ENCODE data around the gene BRINP1.

BRINP1 gene

DNA sequence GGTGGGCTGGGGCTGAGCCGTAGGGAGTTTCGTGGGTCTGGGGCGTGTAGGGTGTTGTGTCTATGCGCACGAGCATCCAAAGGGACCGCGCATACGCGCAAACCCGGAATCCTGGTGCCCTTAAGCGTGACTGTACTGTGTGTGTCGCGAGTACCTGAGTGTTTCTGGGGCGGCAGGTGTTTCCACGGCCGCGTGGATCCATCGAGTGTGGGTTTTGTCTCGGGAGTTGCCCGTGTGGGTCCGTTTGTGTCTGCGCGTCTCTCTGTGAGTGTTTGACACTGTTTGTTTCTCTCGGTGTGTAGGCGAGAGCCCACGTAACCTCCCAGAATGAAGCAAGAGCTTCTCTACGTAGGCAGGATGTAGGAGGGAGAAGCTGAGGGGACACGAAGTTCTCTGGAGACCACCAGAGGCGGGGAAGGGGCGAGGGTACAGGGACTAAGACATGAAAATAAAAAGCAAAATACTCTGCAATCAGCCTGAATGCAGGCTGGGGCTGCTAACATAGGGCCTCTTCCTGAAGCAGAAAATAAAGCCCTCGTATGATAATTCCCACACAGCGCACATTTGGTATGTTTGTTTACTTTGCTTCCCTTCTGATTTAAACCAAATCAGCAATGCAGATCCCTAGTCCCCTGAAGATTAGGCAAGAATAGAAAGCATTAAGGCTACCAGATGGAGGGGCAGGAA is 588 bp upstream of the BRINP1 start:
- H3K4me3 ChIP-seq (ENCODE audit: low read depth in 1 of 2, low read length in 2 of 2): no peak overlapping the region
- H3K4me1 ChIP-seq (ENCODE audit: insufficient read depth, low read length): no peaks in the 10 kb centered on the region
- H3K27me3 ChIP-seq (ENCODE audit: control insufficient read depth in 1 of 2, insufficient read depth in 2 of 2, low read length in 2 of 2): peaks cover 24 to 36% of the 10 kb centered on the region in 2 donors
- no peaks in the 10 kb centered on the region for H3K9me3 ChIP-seq (ENCODE audit: low read length)
- no peaks in the 10 kb centered on the region for H3K36me3 ChIP-seq (ENCODE audit: insufficient read depth, low read length)
- no peak overlapping the region for H3K27ac ChIP-seq (ENCODE audit: low read depth, low read length)
- H3K9ac ChIP-seq (ENCODE audit: low read length): no peak overlapping the region

DNA sequence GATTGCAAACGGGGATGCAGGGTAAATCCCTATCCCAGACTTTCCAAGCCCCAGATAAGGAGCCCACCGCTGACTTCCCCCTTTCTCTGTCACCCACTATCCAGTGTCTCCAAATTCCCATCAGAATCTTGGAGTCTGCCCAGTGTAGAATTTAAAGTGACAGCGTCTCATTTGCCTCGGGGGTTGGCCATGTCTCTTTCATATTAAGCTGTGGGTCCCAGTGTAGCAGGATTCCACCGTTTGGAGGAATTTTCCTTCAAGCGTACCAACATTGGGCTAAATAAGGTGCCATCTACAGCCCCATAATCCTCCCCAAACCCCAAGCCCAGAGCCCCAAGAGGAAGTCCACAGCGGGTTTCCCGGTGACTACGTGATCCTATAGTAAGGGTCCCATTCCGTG is 1.1 kb downstream of the BRINP1 start:
- H3K9me3 ChIP-seq (ENCODE audit: low read length): no peaks in the 10 kb centered on the region
- H3K4me3 ChIP-seq (ENCODE audit: low read depth in 1 of 2, low read length in 2 of 2): no peak overlapping the region
- H3K27me3 ChIP-seq (ENCODE audit: control insufficient read depth in 1 of 2, insufficient read depth in 2 of 2, low read length in 2 of 2): peaks cover 24 to 36% of the 10 kb centered on the region in 2 donors
- no peaks in the 10 kb centered on the region for H3K4me1 ChIP-seq (ENCODE audit: insufficient read depth, low read length)
- no peak overlapping the region for H3K27ac ChIP-seq (ENCODE audit: low read depth, low read length)
- no peaks in the 10 kb centered on the region for H3K36me3 ChIP-seq (ENCODE audit: insufficient read depth, low read length)
- H3K9ac ChIP-seq (ENCODE audit: low read length): no peak overlapping the region

DNA sequence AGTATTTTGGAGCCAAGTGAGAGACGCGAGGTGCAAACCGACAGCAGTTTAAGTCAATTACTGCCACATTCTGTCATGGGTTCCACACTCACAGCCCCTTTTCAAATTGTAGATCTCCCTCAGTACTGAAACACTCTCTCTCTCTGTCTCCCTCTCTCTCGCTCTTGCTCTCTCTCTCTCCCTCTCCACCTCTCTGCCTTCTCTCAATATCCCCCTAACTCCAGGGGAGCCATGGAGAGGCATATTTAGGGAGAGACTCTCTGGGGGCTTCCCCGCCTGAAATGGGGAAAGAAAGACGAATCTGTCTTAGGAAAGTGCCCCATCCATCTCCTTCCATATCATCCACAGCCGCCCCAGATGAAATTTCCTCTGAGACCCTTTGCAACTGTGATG is 1.6 kb downstream of the BRINP1 start:
- H3K9ac ChIP-seq (ENCODE audit: low read length): no peak overlapping the region
- H3K36me3 ChIP-seq (ENCODE audit: insufficient read depth, low read length): no peaks in the 10 kb centered on the region
- no peak overlapping the region for H3K4me3 ChIP-seq (ENCODE audit: low read depth in 1 of 2, low read length in 2 of 2)
- no peak overlapping the region for H3K27ac ChIP-seq (ENCODE audit: low read depth, low read length)
- no peaks in the 10 kb centered on the region for H3K4me1 ChIP-seq (ENCODE audit: insufficient read depth, low read length)
- H3K9me3 ChIP-seq (ENCODE audit: low read length): no peaks in the 10 kb centered on the region
- H3K27me3 ChIP-seq (ENCODE audit: control insufficient read depth in 1 of 2, insufficient read depth in 2 of 2, low read length in 2 of 2): peaks cover 24 to 36% of the 10 kb centered on the region in 2 donors

DNA sequence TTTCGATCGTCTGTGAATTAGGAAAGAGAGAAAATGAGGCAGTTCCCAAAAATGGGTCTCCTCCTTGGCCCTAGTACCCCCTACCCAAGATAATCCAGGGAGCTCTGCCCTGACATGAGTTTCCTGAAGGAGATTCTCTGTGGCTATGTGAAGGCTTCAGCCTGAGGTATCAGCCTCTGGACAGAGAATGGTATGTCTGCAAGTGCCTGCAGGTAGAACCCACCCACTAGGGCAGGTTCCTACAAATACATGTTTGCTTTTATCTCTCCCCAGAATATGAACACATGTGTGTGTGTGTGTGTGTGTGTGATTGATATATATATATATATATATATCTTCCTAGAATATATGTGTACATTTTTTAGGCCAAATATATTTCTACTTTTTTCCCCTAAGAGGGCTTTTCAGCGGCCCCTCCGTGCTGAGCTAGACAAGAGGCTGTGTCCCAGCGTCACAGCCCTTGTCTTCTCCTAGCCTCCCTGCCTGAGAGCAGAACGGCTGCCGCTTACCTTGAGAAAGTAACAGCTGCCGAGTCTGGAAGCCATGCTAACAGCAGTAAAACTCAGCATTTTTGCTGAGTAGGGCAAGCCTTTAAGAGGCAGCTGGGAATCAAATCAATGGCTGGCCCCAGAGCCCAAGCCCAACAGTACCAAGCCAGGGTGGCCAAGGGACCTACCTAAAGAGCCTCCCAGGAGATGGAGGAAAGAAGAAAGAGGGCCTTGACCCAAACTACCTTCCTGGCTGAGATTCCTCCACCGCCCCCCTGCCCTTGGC is 2.1 kb downstream of the BRINP1 start:
- Histone ChIP-seq H3K4me1 (ENCODE audit: insufficient read depth, low read length) (no peaks in the 10 kb centered on the region), H3K36me3 (ENCODE audit: insufficient read depth, low read length) (no peaks in the 10 kb centered on the region), H3K9me3 (ENCODE audit: low read length) (no peaks in the 10 kb centered on the region), H3K9ac (ENCODE audit: low read length) (no peak overlapping the region), H3K27ac (ENCODE audit: low read depth, low read length) (no peak overlapping the region), H3K4me3 (ENCODE audit: low read depth in 1 of 2, low read length in 2 of 2) (no peak overlapping the region), H3K27me3 (ENCODE audit: control insufficient read depth in 1 of 2, insufficient read depth in 2 of 2, low read length in 2 of 2) (peaks cover 24 to 36% of the 10 kb centered on the region in 2 donors)

DNA sequence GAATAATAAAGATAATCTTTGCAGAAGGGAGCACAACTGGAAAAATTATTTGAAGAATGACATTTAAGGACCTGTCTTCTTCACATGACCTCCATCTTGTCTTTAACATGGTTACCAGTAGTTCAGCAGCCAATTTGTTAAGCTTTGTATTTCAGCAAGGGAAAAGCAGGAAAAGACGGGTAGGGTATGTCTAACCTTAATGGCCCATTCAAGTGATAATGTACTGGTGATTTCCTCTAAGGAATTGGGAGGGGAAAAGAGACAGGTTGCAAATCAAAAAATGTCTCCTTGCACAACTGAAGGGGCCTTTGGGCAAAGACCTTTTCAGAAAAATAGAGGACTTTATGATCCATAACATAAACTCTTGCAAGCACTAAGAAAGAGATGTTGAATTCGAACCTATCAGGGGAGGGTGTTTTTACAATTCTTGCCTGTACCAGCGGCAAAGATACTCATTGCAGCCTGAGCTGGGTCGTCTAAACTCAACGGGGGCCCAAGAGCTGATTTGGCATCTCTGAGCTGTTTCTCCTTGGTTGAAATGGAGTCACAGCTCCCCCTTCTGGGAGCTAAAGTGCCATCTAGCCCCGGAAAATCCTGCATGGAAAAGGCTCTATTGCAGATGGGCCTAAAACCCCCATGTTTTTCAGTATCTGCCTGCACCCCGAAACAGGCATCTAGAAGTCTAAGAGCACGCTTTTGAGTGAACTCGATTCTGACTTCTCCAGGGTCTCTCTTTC is 3.8 kb downstream of the BRINP1 start:
- peaks cover 22 to 34% of the 10 kb centered on the region in 2 donors for H3K27me3 ChIP-seq (ENCODE audit: control insufficient read depth in 1 of 2, insufficient read depth in 2 of 2, low read length in 2 of 2)
- H3K9me3 ChIP-seq (ENCODE audit: low read length): no peaks in the 10 kb centered on the region
- H3K36me3 ChIP-seq (ENCODE audit: insufficient read depth, low read length): no peaks in the 10 kb centered on the region
- H3K9ac ChIP-seq (ENCODE audit: low read length): no peak overlapping the region
- H3K4me3 ChIP-seq (ENCODE audit: low read depth in 1 of 2, low read length in 2 of 2): no peak overlapping the region
- no peaks in the 10 kb centered on the region for H3K4me1 ChIP-seq (ENCODE audit: insufficient read depth, low read length)
- H3K27ac ChIP-seq (ENCODE audit: low read depth, low read length): no peak overlapping the region

DNA sequence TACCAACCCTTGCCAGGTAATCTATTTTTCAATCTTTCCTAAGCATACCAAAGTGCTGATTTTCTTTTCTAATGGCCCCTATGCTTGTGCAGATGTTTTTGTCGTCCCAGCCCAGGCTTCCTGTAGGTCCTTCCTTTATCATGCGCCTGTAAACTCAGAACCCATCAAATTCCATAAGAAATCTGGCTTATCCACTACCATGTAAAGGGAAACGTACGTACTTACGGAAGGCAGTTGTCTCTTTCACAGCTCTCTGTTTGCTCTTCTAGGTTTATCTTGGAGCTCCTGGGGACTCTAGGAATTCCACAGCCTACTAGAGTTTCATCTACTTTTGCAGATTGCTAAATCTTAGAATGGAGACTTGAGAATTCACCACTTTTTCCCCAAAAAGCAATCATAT is 9.0 kb downstream of the BRINP1 start:
- H3K27ac ChIP-seq (ENCODE audit: low read depth, low read length): no peak overlapping the region

DNA sequence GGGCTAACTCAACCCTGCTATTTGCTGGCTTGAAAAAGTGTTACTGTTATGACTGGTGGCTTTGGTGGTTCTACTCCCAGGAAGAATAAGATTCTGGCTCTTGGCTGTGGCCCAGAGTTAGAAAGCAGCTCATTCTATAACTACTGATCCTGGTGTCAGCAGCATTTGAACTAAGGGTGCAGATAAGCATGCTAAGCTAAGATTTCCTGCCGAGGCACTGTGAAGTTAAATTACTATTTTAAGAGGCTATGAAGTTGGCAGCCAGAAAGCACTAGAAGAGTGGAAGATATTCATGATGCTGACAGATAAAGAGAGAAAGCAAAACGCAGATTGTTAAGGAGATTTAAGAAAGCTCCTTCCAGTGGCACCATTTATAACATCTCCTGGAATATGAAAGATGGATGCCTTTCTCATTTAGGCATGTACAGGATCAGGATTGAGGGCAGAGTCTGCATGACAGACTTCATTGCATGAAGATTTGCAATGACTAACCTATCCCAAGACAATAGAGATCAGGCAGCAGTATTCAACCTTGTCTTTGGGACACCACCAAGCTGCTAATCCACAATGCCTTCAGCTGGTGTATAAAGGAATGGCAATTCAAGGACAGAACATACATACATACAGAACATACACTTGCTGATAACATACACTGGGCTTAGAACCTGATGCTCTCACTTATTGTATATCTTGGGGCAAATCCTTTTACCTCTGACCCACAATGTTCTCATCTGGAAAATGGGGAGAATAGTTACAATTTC is 11.7 kb downstream of the BRINP1 start:
- Histone ChIP-seq H3K9ac (ENCODE audit: low read length) (no peak overlapping the region), H3K36me3 (ENCODE audit: insufficient read depth, low read length) (no peaks in the 10 kb centered on the region), H3K4me1 (ENCODE audit: insufficient read depth, low read length) (no peaks in the 10 kb centered on the region), H3K9me3 (ENCODE audit: low read length) (no peaks in the 10 kb centered on the region), H3K27me3 (ENCODE audit: control insufficient read depth in 1 of 2, insufficient read depth in 2 of 2, low read length in 2 of 2) (no peaks in the 10 kb centered on the region), H3K4me3 (ENCODE audit: low read depth in 1 of 2, low read length in 2 of 2) (no peak overlapping the region), H3K27ac (ENCODE audit: low read depth, low read length) (no peak overlapping the region)

More for the DNA sequence above, 9.0 kb downstream of the BRINP1 start:
- Histone ChIP-seq H3K4me1 (ENCODE audit: insufficient read depth, low read length) (no peaks in the 10 kb centered on the region), H3K27me3 (ENCODE audit: control insufficient read depth in 1 of 2, insufficient read depth in 2 of 2, low read length in 2 of 2) (no peaks in the 10 kb centered on the region), H3K9me3 (ENCODE audit: low read length) (no peaks in the 10 kb centered on the region), H3K9ac (ENCODE audit: low read length) (no peak overlapping the region), H3K36me3 (ENCODE audit: insufficient read depth, low read length) (no peaks in the 10 kb centered on the region), H3K4me3 (ENCODE audit: low read depth in 1 of 2, low read length in 2 of 2) (no peak overlapping the region)

DNA sequence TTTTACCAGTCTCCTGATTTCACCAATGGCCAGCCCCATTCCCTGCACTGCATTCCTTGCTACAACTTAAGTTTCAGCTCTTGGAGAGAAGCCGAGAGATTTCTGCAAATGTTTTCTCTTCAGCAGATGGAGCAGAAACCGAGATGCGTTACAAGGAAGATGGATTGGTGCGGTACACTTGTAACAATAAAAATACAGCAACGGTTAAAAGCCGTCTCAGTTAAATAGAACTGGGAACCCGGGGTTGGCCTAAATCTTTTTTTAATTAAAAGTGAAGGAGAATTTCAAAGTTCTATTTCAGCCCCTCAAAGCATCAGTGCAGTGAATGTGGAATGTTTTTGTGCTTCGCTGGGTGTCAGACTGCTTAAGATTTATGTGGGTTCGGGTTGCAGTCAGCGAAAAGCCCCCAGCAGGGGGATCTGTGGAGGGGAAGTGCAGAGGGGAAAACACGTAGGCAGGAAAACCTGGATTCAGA is 19.8 kb downstream of the BRINP1 start:
- no peaks in the 10 kb centered on the region for H3K36me3 ChIP-seq (ENCODE audit: insufficient read depth, low read length)
- no peaks in the 10 kb centered on the region for H3K4me1 ChIP-seq (ENCODE audit: insufficient read depth, low read length)
- no peak overlapping the region for H3K4me3 ChIP-seq (ENCODE audit: low read depth in 1 of 2, low read length in 2 of 2)
- H3K9ac ChIP-seq (ENCODE audit: low read length): no peak overlapping the region
- no peaks in the 10 kb centered on the region for H3K27me3 ChIP-seq (ENCODE audit: control insufficient read depth in 1 of 2, insufficient read depth in 2 of 2, low read length in 2 of 2)
- no peaks in the 10 kb centered on the region for H3K9me3 ChIP-seq (ENCODE audit: low read length)
- H3K27ac ChIP-seq (ENCODE audit: low read depth, low read length): no peak overlapping the region

DNA sequence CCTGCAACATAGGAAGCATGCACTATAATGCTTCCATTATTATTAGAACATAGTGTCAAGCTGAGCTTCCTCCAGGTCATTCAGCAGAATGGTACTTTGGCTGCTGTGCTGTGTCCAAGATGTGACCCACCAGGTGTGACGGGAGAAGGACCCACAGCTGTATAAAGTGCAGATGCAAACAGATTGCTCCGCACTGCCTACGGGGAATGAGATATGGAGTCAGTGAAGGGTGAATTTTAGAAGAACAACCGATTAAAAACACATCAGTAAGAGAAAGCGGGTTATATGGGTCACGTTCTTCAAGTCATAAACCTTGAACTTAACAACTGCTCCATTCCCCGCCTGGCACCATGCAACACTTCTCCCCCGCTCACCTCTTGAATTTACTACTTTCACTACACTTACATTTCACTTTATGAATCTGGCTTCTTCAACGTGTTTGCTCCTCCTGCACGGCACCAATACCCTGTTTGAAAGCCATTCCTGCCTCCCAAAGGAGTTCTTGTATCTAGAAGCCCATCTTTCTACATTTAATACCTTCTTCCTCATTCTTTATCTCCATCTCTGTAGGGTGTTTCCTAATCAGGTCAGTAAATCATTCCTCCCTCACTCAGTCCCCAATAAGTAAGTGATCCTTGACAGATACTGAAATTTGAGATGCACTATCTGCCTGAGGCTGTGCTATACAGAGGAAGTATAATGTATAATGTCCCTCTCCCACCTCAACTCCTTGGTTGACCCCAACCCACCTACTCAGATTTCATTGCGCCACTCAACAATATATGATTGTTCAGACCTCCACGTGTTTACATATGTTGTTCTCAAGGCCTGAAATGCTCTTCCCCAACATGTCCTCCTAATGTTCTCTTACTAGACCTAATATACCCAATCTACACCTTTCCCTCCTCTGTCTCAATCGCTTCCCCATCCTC is 25.9 kb downstream of the BRINP1 start:
- Histone ChIP-seq H3K9me3 (ENCODE audit: low read length) (no peaks in the 10 kb centered on the region), H3K36me3 (ENCODE audit: insufficient read depth, low read length) (no peaks in the 10 kb centered on the region), H3K9ac (ENCODE audit: low read length) (no peak overlapping the region), H3K4me3 (ENCODE audit: low read depth in 1 of 2, low read length in 2 of 2) (no peak overlapping the region), H3K4me1 (ENCODE audit: insufficient read depth, low read length) (no peaks in the 10 kb centered on the region), H3K27me3 (ENCODE audit: control insufficient read depth in 1 of 2, insufficient read depth in 2 of 2, low read length in 2 of 2) (no peaks in the 10 kb centered on the region), H3K27ac (ENCODE audit: low read depth, low read length) (no peak overlapping the region)

DNA sequence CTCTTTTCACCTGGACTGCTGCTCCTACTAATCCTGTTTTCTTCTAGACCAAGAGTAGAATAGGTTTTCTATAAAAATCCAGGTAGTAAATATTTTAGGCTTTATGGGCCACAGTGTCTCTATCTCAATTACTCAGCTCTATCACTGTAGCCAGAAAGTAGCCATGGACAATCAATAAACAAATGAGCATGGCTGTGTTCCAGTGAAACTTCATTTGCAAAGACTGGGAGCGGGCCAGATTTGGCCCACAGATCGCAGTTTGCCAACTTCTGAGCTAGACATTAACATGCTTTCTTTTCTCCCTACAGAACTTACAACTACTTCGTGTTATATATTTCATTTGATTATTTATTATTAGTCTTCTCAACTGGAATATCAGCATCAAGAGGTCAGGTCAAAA is 30.2 kb downstream of the BRINP1 start:
- no peak overlapping the region for H3K27ac ChIP-seq (ENCODE audit: low read depth, low read length)
- H3K36me3 ChIP-seq (ENCODE audit: insufficient read depth, low read length): no peaks in the 10 kb centered on the region
- H3K9me3 ChIP-seq (ENCODE audit: low read length): no peaks in the 10 kb centered on the region
- H3K9ac ChIP-seq (ENCODE audit: low read length): no peak overlapping the region
- H3K4me3 ChIP-seq (ENCODE audit: low read depth in 1 of 2, low read length in 2 of 2): no peak overlapping the region
- no peaks in the 10 kb centered on the region for H3K27me3 ChIP-seq (ENCODE audit: control insufficient read depth in 1 of 2, insufficient read depth in 2 of 2, low read length in 2 of 2)
- peaks cover 6% of the 10 kb centered on the region for H3K4me1 ChIP-seq (ENCODE audit: insufficient read depth, low read length)
